Erythroblast (primary cell): ENCODE data around the gene CELA2A.

Source experiments
- GATA1 ChIP-seq: IDR thresholded peaks from 2 replicates; pipeline ENCODE4 v1.6.1; 2011; ENCODE audit warnings: low read depth, mild to moderate bottlenecking, control low read depth, low read length, moderate library complexity
- POLR2A ChIP-seq: IDR thresholded peaks from 2 replicates; pipeline ENCODE4 v1.6.1; 2011; ENCODE audit warnings: mild to moderate bottlenecking, low read length

GRCh38 chr1:15519625-15520024 lies 63.1 kb downstream of the CELA2A start:
- TF ChIP-seq POLR2A (no peak), GATA1 (no peak)
